Esophagus (tissue), 2 donors: ENCODE data around the gene NPTXR. TPM values are rescaled to one million over a fixed set of nuclear protein-coding genes. Genes with fewer than 3 reads are reported as not detected.

ENCODE experiments used
- H3K27ac ChIP-seq, 2 donors: one replicate each; pipeline ENCODE4 v1.5.1; 2013; ENCODE audit warnings: low read depth in 2 of 2, mild to moderate bottlenecking in 2 of 2, inconsistent platforms in 1 of 2, low read length in 1 of 2, moderate library complexity in 1 of 2
- H3K27me3 ChIP-seq, 2 donors: one replicate each; pipeline ENCODE4 v1.6.1; 2013; ENCODE audit warnings: low read length in 2 of 2, control low read depth in 1 of 2, mild to moderate bottlenecking in 1 of 2; ENCODE audit not compliant: insufficient read depth in 2 of 2, control insufficient read depth in 1 of 2
- H3K36me3 ChIP-seq, 2 donors: one replicate each; pipeline ENCODE4 v1.6.1; 2013; ENCODE audit warnings: low read length in 1 of 2; ENCODE audit not compliant: control insufficient read depth in 2 of 2, insufficient read depth in 2 of 2
- H3K4me1 ChIP-seq, 2 donors: one replicate each; pipeline ENCODE4 v1.6.1; 2013; ENCODE audit warnings: low read length in 1 of 2; ENCODE audit not compliant: control insufficient read depth in 2 of 2, insufficient read depth in 2 of 2
- H3K4me3 ChIP-seq, 2 donors: one replicate each; pipeline ENCODE4 v1.5.1; 2013; ENCODE audit warnings: low read length in 2 of 2, mild to moderate bottlenecking in 2 of 2, low read depth in 1 of 2, moderate library complexity in 1 of 2
- H3K9me3 ChIP-seq, 2 donors: one replicate each; pipeline ENCODE4 v1.6.1; 2013; ENCODE audit warnings: mild to moderate bottlenecking in 2 of 2, low read depth in 1 of 2, low read length in 1 of 2, moderate library complexity in 1 of 2; ENCODE audit not compliant: control insufficient read depth in 2 of 2, insufficient read depth in 1 of 2
- WGBS, 2 donors: extraction: QIAGEN DNeasy Blood & Tissue Kit; methylation state at CpG; one replicate each; pipeline ENCODE4 v1.1.7; 2013; 5-methylcytosine and 5-hydroxymethylcytosine counted together
- polyA plus RNA-seq, 2 donors: library from polyadenylated mRNA; stranded (reverse); fragments of 200-250 nt; gene quantifications; one replicate each; pipeline ENCODE4 v1.2.3, GENCODE V29; 2013
- donor health status: healthy with polysubstance abuse.
- donor health status: Bipolar disorder and iron deficiency.

Gene NPTXR
- polyA plus RNA-seq, 2 donors, result 0.28 to 0.73 TPM

GRCh38 chr22:38878001-38878400 is 34.2 kb upstream of the NPTXR start:
- WGBS, 2 donors, result 92 to 93% methylated on average over 4 of the region's 4 CpGs
- H3K27ac ChIP-seq, result no peak overlapping the region
- H3K4me3 ChIP-seq, result no peak overlapping the region
- peaks cover 5 to 8% of the 10 kb centered on the region in 2 donors for H3K4me1 ChIP-seq
- no peaks in the 10 kb centered on the region for H3K36me3 ChIP-seq
- no peaks in the 10 kb centered on the region for H3K27me3 ChIP-seq
- no peaks in the 10 kb centered on the region for H3K9me3 ChIP-seq

DNA sequence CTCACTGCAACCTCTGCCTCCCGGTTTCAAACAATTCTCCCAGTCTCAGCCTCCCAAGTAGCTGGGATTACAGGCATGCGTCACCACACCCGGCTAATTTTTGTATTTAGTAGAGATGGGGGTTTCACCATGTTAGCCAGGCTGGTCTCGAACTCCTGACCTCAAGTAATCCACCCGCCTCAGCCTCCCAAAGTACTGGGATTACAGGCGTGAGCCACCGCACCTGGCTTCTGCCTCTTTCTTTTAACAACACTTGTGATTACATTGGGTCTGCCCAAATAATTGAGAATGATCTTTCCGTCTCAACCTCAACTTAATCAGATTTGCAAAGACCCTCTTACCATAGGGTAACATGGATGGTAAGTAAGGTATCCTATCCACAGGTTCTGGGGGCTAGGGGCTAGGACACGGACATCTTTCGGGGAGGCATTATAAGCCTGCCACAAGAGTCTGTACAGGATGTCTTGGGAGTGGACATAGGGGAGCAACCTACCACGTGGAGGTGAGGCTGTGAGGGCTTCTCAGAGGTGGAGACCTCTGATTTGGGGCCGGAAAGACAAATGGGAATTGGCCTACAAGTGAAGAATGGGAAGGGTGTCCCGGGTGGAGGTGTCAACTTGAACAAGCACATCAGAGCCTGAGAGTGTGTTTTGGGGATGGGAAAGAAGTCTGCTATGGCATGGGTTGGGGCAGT is 30.8 kb upstream of the NPTXR start:
- 89 to 91% methylated on average over 13 of the region's 13 CpGs for WGBS, 2 donors

DNA sequence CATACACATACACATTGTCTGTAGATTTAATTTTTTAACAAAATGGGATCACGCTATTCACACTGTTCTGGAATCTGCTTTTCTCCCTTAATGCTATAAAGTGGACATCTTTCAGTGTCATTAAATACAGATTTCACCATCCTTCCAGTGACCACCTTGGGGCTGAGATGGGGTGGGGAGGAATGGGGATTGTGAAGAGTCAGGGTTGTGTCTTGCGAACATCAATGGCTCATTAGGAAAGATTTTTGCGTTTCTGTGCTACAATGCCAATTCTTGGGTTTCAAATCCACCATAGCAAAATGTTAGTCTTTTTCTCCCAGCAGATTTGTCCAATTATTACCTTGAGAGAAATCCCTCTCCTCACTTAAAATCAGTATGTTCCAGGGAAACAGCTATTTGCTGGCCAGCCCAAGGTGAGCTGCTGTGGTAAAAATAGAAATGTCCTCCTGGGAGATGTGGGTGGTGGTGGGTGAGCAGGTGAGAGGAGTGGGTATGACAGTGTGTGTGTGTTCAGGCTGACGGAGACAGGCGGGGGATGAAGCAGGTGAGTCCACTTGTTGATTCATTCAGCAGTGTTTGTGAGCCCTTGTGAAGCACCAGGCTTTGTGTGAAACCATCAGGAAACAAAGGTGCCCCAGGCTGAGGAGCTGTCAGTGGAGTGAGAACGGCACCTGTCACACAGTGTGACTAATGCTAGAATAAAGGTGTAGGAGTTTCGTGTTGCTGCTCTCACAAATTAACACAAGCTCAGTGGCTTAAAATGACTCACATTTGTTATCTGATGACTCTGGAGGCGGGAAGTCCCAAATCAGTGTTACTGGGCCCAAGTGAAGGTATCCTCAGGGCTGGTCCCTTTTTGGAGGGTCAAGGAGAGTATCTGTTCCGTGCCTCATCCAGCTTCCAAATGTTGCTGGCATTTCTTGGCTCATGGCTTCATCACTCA is 29.9 kb upstream of the NPTXR start:
- 53 to 54% methylated on average over 9 of the region's 9 CpGs for WGBS, 2 donors
- Histone ChIP-seq H3K9me3 (no peaks in the 10 kb centered on the region), H3K4me1 (no peaks in the 10 kb centered on the region), H3K36me3 (no peaks in the 10 kb centered on the region), H3K27ac (peak overlapping the region; percentile 45 to 68), H3K27me3 (no peaks in the 10 kb centered on the region), H3K4me3 (no peak overlapping the region)

More for the DNA sequence above, 30.8 kb upstream of the NPTXR start:
- H3K27ac ChIP-seq, result no peak overlapping the region
- no peaks in the 10 kb centered on the region for H3K9me3 ChIP-seq
- no peaks in the 10 kb centered on the region for H3K4me1 ChIP-seq
- no peak overlapping the region for H3K4me3 ChIP-seq
- no peaks in the 10 kb centered on the region for H3K27me3 ChIP-seq
- H3K36me3 ChIP-seq, result no peaks in the 10 kb centered on the region

GRCh38 chr22:38872831-38873248 is 29.0 kb upstream of the NPTXR start:
- WGBS, 2 donors, result 0 to 1% methylated on average over 30 to 37 of the region's 37 CpGs

DNA sequence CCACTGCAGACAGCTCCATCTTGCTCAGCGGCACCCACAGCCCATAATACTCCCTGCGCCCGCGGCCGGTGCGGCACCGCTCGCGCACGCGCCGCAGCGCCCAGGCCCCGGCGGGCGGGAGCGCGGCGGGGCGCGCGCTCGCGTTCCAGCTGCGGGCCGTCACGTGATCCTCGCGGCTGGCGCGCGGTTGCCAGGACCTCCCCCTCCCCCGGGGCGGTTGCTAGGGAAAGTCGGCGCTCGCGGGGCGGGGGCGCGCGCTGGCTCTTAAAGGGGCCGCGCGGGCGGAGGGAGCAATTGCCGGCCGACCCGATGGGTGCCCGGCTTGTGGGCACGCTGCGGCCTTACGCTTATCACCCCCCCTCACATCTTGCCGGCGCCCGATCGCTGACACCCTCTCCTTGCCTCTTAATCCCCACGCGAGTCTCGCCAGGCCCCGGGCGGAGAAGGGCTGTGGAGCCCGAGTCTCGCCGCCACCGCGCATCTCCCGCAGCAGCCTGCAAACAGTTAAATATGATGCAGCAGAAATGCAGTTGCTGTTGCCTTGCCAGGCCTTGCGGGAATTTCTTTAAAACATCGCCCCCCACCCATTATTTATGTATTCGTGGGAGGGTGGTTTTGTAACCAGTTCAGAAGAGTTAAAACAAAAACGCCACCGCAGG is 28.5 kb upstream of the NPTXR start, which contains the start of gene CBX6:
Gene CBX6, minus strand, starts transcription at position 45 of the 659 bp plus-strand sequence. Its CDS starts 26 bp downstream, at position 19.
- WGBS, 2 donors, result 0% methylated on average over 49 to 73 of the region's 73 CpGs

More at GRCh38 chr22:38872831-38873248, 29.0 kb upstream of the NPTXR start:
- H3K4me3 ChIP-seq, result peak overlapping the region; percentile 63 to 74
- H3K4me1 ChIP-seq, result no peaks in the 10 kb centered on the region
- no peaks in the 10 kb centered on the region for H3K27me3 ChIP-seq
- no peaks in the 10 kb centered on the region for H3K36me3 ChIP-seq
- H3K9me3 ChIP-seq, result no peaks in the 10 kb centered on the region
- peak overlapping the region; percentile 88 to 95 for H3K27ac ChIP-seq

GRCh38 chr22:38871360-38872171 is 27.7 kb upstream of the NPTXR start:
- H3K9me3 ChIP-seq, result no peaks in the 10 kb centered on the region
- H3K36me3 ChIP-seq, result peaks cover 0 to 3% of the 10 kb centered on the region in 2 donors
- H3K4me1 ChIP-seq, result no peaks in the 10 kb centered on the region
- no peaks in the 10 kb centered on the region for H3K27me3 ChIP-seq
- H3K4me3 ChIP-seq, result peak overlapping the region; percentile 63 to 74
- peak overlapping the region; percentile 82 to 87 for H3K27ac ChIP-seq
- 1 to 2% methylated on average over 66 to 77 of the region's 77 CpGs for WGBS, 2 donors

More for the DNA sequence above, 28.5 kb upstream of the NPTXR start, which contains the start of gene CBX6:
- Histone ChIP-seq H3K36me3 (no peaks in the 10 kb centered on the region), H3K4me1 (no peaks in the 10 kb centered on the region), H3K9me3 (no peaks in the 10 kb centered on the region), H3K27me3 (no peaks in the 10 kb centered on the region), H3K4me3 (peak within 1 kb of the TSS; percentile 63 to 74), H3K27ac (peak within 1 kb of the TSS; percentile 88 to 95)

- H3K9me3 ChIP-seq, result no peaks in the 10 kb centered on the region
- no peaks in the 10 kb centered on the region for H3K27me3 ChIP-seq
- H3K36me3 ChIP-seq, result peaks cover 0 to 3% of the 10 kb centered on the region in 2 donors
- peak overlapping the region; percentile 82 to 87 for H3K27ac ChIP-seq
- WGBS, 2 donors, result 8 to 9% methylated on average over 2 of the region's 2 CpGs
- peak overlapping the region; percentile 63 to 74 for H3K4me3 ChIP-seq
- H3K4me1 ChIP-seq, result no peaks in the 10 kb centered on the region
These were observed 27.0 kb upstream of the NPTXR start for GRCh38 chr22:38870791-38871359.

GRCh38 chr22:38870312-38870741 is 26.5 kb upstream of the NPTXR start:
- H3K36me3 ChIP-seq, result peaks cover 0 to 3% of the 10 kb centered on the region in 2 donors
- no peaks in the 10 kb centered on the region for H3K9me3 ChIP-seq
- H3K27ac ChIP-seq, result peak overlapping the region; percentile 11 to 87
- H3K27me3 ChIP-seq, result no peaks in the 10 kb centered on the region
- H3K4me1 ChIP-seq, result no peaks in the 10 kb centered on the region
- 4 to 7% methylated on average over 12 of the region's 12 CpGs for WGBS, 2 donors
- H3K4me3 ChIP-seq, result peak overlapping the region; percentile 15 to 74
